Osteocyte (in vitro differentiated cells): ENCODE data around the gene CYP27A1. TPM values are rescaled to one million over a fixed set of nuclear protein-coding genes. Genes with fewer than 3 reads are reported as not detected.

Experiments used
- DNase-seq: peaks from one replicate; pipeline ENCODE4 v3.0.0; 2021; ENCODE audit warnings: mixed read lengths; ENCODE audit not compliant: unreplicated experiment; ENCODE audit errors: extremely low spot score
- H3K27ac Mint-ChIP-seq: one replicate; pipeline ENCODE4 v1.8.0; 2021; ENCODE audit warnings: mild to moderate bottlenecking, mixed read lengths; ENCODE audit not compliant: unreplicated experiment
- H3K27me3 Mint-ChIP-seq: one replicate; pipeline ENCODE4 v1.8.0; 2021; ENCODE audit warnings: mixed read lengths; ENCODE audit not compliant: unreplicated experiment
- H3K36me3 Mint-ChIP-seq: one replicate; pipeline ENCODE4 v1.8.0; 2021; ENCODE audit warnings: mixed read lengths; ENCODE audit not compliant: unreplicated experiment
- H3K4me1 Mint-ChIP-seq: one replicate; pipeline ENCODE4 v1.8.0; 2021; ENCODE audit warnings: mixed read lengths; ENCODE audit not compliant: unreplicated experiment
- H3K4me3 Mint-ChIP-seq: one replicate; pipeline ENCODE4 v1.8.0; 2021; ENCODE audit warnings: mild to moderate bottlenecking, moderate library complexity, mixed read lengths; ENCODE audit not compliant: unreplicated experiment
- H3K9me3 Mint-ChIP-seq: one replicate; pipeline ENCODE4 v1.8.0; 2021; ENCODE audit warnings: mixed read lengths; ENCODE audit not compliant: unreplicated experiment
- CTCF ChIP-seq: fragments of 200-600 bp; sonication (generic); IDR thresholded peaks from 2 replicates; pipeline ENCODE4 v1.5.0; 2021; ENCODE audit warnings: antibody characterized with exemption, mild to moderate bottlenecking, moderate library complexity
- total RNA-seq: library from RNA; stranded (reverse); gene quantifications from 2 replicates; pipeline ENCODE4 v1.2.1, GENCODE V29; 2021

CYP27A1 gene
- total RNA-seq, 1 donor from 2014 or later, result 3.2 TPM

- DNase-seq, result no peak
- Mint-ChIP-seq H3K27me3 (peaks cover 9% of the 10 kb centered on the region), H3K4me3 (no peak overlapping the region), H3K27ac (peak overlapping the region; percentile 96), H3K9me3 (no peaks in the 10 kb centered on the region), H3K36me3 (peaks cover 1% of the 10 kb centered on the region), H3K4me1 (peaks cover 20% of the 10 kb centered on the region)
- no peak for TF ChIP-seq CTCF
Observed at GRCh38 chr2:218804817-218805216, 22.9 kb downstream of the CYP27A1 start.

GRCh38 chr2:218805627-218806026 is 23.7 kb downstream of the CYP27A1 start:
- H3K27ac Mint-ChIP-seq, result peak overlapping the region; percentile 96
- H3K4me3 Mint-ChIP-seq, result peak overlapping the region; percentile 10
- DNase-seq, result no peak
- H3K9me3 Mint-ChIP-seq, result no peaks in the 10 kb centered on the region
- TF ChIP-seq CTCF, result no peak
- H3K27me3 Mint-ChIP-seq, result peaks cover 6% of the 10 kb centered on the region
- H3K36me3 Mint-ChIP-seq, result peaks cover 1% of the 10 kb centered on the region
- H3K4me1 Mint-ChIP-seq, result peaks cover 20% of the 10 kb centered on the region

DNA sequence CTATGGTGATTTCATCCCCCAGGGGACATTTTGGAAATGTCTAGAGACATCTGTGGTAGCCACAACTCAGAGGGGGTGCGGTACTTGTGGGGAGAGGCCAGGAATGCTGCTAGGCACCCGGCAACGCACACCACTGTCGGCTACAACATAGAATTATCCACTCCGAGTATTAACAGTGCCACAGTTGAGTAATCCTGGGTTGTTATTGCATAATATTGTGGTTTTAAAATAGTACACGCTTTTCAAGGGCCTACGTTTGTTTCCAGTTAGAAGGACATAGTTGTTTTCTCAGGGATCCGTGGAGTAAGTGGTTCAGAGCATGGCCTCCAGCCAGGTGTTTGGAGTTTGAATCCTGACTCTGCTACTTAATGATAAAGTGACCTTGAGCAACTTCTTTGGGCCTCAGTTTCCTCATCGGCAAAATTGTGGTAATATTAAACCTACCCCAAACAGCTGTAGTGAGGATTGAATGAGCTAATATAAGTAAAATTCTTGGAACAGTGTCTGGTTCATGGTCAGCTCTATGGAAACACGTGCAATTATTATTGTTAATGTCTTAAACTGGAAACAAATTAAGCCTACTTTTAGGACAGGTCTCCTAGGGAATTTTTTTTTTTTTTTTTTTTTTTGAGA is 24.5 kb downstream of the CYP27A1 start:
- Mint-ChIP-seq H3K9me3 (no peaks in the 10 kb centered on the region), H3K27me3 (peaks cover 6% of the 10 kb centered on the region), H3K4me1 (peaks cover 20% of the 10 kb centered on the region), H3K27ac (peak overlapping the region; percentile 96), H3K4me3 (peak overlapping the region; percentile 15), H3K36me3 (peaks cover 1% of the 10 kb centered on the region)
- peak; percentile 91 for DNase-seq
- TF ChIP-seq CTCF, result no peak

DNA sequence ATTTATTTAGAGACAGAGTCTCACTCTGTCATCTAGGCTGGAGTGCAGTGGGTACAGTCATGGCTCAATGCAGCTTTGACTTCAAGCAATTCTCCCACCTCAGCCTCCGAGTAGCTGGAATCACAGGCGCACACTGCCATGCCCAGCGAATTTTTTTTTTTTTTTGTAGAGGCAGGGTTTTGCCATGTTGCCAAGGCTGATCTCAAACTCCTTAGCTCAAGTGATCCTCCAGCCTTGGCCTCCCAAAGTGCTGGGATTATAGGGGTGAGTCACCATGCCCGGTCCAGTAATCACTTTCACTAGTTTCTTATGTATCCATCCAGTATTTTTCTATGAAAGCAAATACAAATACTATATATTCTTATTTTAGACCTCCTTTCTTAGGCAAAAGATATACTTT is 25.7 kb downstream of the CYP27A1 start:
- Mint-ChIP-seq H3K9me3 (no peaks in the 10 kb centered on the region), H3K4me1 (peaks cover 19% of the 10 kb centered on the region), H3K27me3 (peaks cover 6% of the 10 kb centered on the region), H3K36me3 (peaks cover 1% of the 10 kb centered on the region), H3K4me3 (no peak overlapping the region), H3K27ac (peak overlapping the region; percentile 96)
- TF ChIP-seq CTCF, result no peak
- DNase-seq, result peak; percentile 34

DNA sequence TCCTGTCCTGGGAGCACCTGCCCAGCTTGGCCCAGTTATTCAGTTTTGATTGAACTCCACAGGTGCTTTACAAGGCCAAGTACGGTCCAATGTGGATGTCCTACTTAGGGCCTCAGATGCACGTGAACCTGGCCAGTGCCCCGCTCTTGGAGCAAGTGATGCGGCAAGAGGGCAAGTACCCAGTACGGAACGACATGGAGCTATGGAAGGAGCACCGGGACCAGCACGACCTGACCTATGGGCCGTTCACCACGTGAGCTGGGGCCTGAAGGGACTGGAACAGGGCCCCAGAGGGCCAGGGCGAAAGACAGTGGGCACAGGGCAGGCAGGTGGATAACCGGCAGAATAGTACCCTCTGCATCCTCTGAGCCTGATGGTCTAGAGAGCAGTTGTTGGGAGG is 27.6 kb downstream of the CYP27A1 start:
- peak; percentile 53 for DNase-seq
- Mint-ChIP-seq H3K9me3 (no peaks in the 10 kb centered on the region), H3K27me3 (peaks cover 6% of the 10 kb centered on the region), H3K27ac (no peak overlapping the region), H3K4me3 (no peak overlapping the region), H3K4me1 (peaks cover 19% of the 10 kb centered on the region), H3K36me3 (peaks cover 1% of the 10 kb centered on the region)
- TF ChIP-seq CTCF, result no peak
